ENCODE data around the gene TTC9C. TPM values are rescaled to one million over a fixed set of nuclear protein-coding genes. Genes with fewer than 3 reads are reported as not detected.
A peak's percentile ranks its signal among the peaks of the same experiment; 100 is the strongest.

Gene TTC9C
- total and polyA plus RNA-seq, 2 of the 13 experiments (the other 11 are each of a cell fraction or from before 2014, with no cell fraction given): 28.0 to 36.4 TPM

- TF ChIP-seq ZNF407 (CRISPR knock-in tag; IDR thresholded peaks at IDR 0.05; ENCODE audit: not compliant biosample characterization): no peak
- no peak for TF ChIP-seq SP1 (IDR thresholded peaks at IDR 0.05)
- no peak for TF ChIP-seq SP1 (CRISPR knock-in tag; IDR thresholded peaks at IDR 0.05)
- TF ChIP-seq ARID2 (CRISPR knock-in tag; IDR thresholded peaks at IDR 0.05; ENCODE audit: borderline replicate concordance): 0 out of 2 replicates have a peak, but pooled peaks have one; percentile 68
- TF ChIP-seq KMT2B (CRISPR knock-in tag; IDR thresholded peaks at IDR 0.05): 0 out of 2 replicates have a peak, but pooled peaks have one; percentile 32
- no peak for TF ChIP-seq ZNF850 (CRISPR knock-in tag; conservative IDR thresholded peaks at IDR 0.05)
- no peak for TF ChIP-seq KDM4B (CRISPR knock-in tag; IDR thresholded peaks at IDR 0.05)
- TF ChIP-seq ZNF224 (CRISPR knock-in tag; IDR thresholded peaks at IDR 0.05): no peak
- TF ChIP-seq HIC2 (CRISPR knock-in tag; IDR thresholded peaks at IDR 0.05; ENCODE audit: low read depth): no peak
- no peak for TF ChIP-seq FOXA3 (CRISPR knock-in tag; IDR thresholded peaks at IDR 0.05)
- peak; percentile 69 for TF ChIP-seq THAP11 (CRISPR knock-in tag; IDR thresholded peaks at IDR 0.05)
- no peak for TF ChIP-seq ZMYM2 (CRISPR knock-in tag; IDR thresholded peaks at IDR 0.05)
- peak; percentile 47; the same call in 1 of the 2 replicates for TF ChIP-seq SRY (CRISPR knock-in tag; IDR thresholded peaks at IDR 0.05)
- no peak for TF ChIP-seq SKIL (CRISPR knock-in tag; IDR thresholded peaks at IDR 0.05; ENCODE audit: borderline replicate concordance)
- TF ChIP-seq YY1 (IDR thresholded peaks at IDR 0.05; ENCODE audit: insufficient read depth, insufficient replicate concordance, low read depth, low read length): peak; percentile 32
Observed at GRCh38 chr11:62705880-62706849, 22.1 kb upstream of the TTC9C start (continued).
